Inflammatory macrophage treated with lipopolysaccharide for 4 hours (primary cell): ENCODE results near the gene RPTOR.

Experiments
- DNase-seq: peaks from one replicate; pipeline ENCODE4 v3.0.0-alpha.2; 2020

RPTOR gene

DNA sequence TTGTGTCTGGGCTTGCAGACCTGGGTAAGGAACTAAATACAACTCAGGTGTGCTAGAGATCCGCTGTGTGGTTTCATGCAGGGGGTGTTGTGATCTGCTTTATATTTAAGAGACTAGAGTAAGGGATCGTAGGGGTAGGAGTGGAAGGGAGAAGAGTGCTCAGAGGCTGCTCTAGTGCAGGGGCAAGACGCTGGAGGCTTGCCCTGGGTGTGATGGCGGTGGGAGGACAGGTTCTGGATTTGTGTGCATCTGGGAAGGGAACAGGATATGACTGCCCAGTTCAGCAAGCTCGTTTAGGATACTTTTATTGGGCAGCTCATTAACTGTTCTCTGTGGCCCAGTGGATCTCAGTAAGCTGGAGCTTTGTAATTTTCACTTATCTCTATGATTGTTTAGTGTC is 47.6 kb downstream of the RPTOR start:
- no peak for DNase-seq

DNA sequence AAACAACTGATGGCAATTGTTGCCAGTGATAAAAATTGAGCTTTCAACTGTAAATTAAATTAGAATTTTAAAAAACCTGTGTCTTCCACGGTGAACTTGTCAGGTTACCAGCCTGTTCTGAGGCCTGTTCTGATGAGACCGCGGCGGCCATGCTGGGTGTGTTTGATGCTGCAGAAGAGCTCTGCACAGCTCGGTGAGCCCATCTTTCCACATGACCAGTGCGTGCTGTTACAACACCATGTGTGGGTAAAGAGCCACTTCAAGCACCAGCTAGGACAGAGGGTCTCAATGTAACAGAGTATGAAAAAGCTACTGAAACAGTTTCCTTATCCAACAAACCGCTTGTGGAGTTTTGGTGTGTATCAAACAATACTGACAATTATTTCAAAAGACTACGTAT is 48.5 kb downstream of the RPTOR start:
- DNase-seq = no peak

DNA sequence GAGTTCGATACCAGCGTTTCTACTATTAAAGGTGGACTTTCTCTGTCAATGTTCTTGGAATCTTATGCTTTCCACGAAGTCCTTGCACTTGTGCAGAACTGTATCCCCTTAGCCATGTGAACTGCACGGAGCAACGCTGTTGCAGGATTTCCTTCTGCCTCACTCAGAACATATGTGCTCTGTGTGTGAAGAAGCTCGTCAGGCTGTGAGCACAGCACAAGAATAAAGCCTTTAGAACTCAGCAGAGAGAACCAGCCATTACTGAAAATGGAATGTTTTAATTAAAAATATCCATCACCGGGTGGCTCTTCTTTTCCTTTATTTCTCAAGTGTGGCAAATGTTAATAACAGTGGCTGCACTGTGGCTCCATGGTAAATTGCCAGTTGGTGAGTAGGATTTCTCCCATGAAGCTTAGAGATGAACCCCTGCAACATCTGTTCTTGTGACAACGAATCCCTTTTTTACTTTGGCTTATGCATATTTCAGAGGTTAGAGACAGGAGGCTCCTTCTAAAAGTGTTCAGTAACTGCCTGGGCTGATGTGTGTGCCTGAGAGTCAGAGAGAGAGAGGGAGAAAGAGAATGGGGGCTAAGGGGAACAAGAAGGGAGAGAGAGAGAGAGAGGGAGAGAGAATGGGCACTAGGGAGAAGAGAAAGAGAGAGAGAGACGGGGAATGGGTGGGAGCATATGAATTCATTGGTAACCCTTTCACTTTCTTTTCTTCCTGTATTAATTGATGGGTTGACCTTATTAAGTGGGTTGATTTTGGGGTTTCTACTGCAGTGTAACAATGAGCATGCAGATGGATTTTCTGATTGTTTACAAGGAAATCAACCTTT is 50.0 kb downstream of the RPTOR start:
- DNase-seq = no peak

DNA sequence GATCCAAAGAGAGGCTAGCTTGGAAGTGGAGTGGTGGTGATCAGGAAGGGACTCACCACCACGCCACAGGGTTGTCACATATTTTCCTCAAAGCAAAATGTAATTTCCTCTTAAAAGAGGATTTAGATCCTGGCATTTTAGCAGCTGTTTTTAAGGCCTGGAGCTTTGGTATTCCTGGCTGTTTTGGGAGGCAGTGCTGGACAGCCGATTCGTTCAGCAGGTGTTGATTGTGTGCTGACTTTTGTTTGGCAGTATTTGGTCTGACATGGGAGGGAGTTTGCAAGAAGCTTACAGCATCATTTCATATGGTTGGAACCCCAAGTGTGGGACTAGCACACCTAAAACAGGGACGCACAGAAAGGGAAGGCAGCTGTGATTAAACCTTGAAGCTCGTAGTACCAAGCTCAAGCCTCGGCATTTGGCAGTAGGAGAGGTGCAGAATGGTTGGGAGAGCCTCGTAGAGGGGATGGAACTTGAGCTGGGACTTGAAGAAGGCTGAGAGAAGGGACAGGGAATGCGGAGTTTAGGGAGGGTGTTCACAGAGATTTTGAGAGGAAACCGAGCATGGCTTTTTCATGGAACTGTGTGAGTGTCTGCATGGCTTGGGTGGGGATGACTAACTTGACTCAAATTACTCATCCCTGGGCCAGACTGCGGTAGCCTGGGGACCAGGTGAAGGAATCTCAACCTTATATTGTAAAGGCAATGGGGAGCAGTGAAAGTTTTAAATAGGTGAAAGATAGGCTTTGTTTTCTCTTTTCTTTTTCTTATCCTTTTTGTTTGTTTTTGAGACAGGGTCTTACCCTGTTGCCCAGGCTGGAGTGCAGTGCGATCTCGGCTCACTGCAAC is 52.3 kb downstream of the RPTOR start:
- no peak for DNase-seq

DNA sequence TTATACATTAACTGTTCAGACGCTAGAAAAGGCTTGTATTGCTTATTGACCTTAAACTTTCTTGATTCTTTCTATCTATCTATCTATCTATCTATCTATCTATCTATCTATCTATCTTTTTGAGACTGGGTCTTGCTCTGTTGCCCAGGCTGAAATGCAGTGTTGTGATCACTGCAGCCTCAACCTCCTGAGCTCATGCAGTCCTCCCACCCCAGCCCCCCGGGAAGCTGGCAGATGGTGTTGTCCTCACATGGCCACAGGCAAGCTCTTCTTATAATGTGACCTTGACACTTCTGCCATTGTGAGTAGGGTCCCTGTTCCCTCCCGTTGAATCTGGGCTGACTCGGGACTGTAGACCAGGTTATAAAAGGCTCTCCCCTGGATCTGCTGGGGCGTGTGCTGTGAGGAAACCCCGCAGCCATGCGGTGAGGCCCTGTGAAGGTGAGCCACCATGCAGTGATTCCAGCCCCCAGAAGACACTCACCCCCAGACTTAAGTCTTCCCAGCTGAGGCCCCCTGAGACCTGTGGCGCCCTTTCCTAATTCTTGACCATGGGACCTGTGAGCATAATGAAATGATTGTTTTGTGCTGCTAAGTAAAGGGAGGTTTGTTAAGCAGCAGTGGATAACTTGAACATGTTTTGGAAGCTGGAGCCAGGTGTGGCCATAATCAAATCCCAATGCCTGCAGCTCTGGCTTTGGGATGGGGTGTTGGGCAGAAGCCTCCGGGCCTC is 54.3 kb downstream of the RPTOR start:
- no peak for DNase-seq

DNA sequence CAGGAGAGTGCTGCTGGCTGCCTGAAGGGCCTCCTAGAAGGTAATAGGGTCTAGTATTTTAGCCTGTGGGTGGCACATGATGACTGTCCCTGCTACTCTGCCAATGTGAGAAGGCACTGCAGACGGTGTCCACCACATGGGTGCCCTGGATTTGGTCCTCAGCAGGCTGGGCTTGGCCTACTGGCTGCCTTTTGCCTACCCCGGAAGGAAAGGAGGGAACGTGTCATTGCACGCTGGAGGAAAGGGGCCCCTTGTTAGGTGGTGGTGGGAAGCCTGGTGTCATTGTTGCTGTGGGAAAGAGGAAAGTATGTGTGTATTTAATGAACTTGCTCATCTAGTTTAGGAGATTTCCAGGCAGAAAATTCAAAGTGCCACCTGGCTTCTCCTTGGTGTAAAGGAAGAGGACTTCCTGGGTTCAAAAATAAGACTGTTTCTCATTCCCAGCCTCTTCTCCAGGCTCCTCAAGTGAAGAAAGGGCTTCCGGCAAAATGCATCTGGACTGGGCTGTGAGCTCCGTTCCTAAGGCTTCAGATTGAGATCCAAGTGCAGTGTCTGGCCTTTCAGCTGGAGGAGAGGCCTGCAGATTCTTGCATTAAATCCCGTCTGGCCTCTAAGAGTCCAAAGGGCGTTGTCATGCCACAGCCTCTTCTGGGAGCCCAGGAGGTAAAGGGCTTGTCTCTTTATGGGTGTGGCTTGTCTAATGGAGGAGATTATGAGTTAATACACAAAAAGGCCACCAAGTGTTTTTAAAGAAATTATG is 55.1 kb downstream of the RPTOR start:
- DNase-seq = no peak

DNA sequence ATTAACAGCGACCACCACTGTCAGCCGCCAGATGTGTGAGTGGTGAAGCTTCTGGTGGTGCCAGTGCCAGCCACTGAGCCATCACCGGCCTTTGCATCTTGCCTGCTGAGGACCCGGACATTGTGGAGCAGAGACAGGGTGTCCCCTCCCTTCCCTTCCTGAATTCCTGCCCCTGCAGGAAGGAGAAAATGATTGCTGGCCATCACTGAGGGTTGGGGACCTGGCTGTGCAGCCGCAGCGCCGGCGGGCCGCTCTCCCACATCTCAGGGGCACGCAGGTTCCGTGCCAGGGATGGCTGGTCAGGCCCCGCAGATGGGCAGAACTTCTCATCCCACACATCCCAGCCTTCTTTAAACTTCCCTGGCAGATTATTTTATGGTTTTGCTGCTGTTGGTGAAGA is 56.5 kb downstream of the RPTOR start:
- no peak for DNase-seq

DNA sequence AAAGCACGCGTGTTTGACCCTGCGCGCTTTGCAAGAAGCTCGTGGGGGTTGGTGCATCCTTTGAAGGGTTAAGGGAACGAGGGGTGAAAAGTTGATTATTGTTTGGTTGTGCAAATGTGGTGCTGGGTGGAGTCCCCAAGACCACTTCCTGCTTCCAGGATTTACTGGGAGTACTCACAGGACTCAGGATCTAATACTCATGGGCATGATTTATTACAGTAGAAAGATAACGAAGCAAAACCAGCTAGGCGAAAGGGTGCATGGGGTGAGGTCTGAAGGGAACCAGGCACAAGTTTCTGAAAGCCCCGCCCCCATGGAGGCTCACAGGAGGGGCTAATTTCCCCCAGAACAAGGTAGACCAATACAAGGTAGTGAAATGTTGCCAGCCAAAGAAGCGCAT is 58.8 kb downstream of the RPTOR start:
- DNase-seq = no peak

DNA sequence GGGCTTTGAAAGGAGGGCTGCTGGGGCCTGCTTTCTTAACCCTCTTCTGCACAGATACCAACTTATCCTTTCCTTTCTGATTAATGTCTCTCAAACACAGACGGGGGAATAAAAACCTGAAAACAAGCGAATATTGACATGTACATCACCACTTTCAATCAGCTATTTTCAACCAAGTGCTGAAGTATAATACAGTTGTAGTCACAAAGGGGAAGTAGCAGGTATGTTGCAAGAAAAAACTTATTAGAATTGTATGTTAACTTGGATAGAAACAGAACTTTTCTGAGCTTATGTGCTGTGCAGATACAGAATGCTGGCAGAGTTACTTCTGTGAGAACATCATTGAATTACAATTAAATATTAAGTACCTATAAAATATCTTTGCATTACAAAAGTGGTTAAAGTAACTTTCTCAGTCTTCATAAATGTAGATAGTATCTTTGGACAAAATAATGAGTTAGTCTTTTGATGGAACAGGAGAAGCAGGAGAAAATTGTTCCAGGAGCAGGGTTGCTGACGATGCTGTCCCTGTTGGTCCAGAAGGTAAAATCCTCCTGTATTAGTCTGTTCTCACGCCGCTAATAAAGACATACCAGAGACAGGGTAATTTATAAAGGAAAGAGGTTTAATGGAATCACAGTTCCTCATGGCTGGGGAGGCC is 59.5 kb downstream of the RPTOR start:
- peak; percentile 65 for DNase-seq

DNA sequence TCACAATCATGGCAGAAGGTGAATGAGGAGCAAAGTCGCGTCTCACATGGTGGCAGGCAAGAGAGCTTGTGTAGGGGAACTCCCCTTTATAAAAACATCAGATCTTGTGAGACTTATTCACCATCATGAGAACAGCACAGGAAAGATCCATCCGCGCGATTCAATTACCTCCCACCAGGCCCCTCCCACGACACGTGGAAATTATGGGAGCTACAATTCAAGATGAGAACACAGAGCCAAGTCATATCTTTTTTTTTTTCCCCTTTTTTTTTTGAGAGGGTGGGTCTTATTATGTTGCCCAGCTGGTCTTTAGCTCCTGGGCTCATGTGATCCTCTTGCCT is 60.0 kb downstream of the RPTOR start:
- peak; percentile 64 for DNase-seq

DNA sequence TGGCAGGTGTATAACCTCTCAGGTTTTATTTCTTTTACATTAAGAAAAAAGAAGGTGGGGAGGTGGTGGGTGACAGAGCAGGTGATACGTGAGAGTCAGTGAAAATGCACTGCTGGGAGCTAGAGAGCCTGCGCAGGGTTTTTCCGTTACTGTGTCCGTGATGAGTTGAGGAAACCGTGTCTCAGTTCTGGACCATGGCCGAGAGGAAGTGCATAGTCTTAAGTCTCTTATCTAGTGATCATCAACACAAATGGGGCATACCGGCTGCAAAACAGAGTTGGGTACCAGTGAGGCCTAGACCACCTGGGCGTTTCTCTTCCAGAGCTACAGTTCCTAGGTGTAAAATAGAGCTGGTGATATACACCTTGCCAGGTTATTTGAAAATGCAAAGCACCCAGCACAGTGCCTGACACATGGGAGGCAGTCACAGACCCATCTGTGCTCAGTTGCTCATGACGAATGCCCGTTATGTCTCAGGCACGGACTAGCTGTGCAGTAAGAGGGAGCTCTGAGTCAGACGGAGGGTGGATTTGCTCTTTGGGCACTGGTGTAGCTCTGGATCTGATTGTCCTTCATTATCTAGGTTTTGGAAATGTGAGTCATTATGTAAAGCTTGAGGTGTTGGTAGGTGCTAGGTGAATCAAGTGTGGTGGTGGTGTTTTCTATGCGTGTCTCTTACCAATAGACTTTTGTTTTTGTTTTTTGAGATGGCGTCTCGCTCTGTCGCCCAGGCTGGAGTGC is 60.9 kb downstream of the RPTOR start:
- no peak for DNase-seq

DNA sequence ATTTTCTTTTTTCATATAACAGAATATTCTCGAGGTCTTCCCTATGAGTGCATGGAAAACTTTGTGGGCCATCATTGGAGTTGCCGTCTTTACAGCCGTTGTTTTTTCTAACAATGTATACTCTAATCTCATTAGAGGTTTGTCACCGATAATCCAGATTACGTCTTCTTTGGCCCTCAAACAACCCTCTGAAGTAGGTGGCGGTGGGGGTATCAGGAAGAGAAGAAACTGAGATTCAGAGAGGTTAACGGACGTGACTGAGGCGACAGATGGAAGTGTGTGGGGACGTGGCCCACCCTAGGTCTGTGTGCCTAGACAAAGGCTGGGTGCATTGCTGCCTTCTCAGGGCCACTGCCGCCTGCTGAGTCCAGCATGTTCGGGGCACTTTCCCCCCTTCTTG is 63.7 kb downstream of the RPTOR start:
- no peak for DNase-seq

DNA sequence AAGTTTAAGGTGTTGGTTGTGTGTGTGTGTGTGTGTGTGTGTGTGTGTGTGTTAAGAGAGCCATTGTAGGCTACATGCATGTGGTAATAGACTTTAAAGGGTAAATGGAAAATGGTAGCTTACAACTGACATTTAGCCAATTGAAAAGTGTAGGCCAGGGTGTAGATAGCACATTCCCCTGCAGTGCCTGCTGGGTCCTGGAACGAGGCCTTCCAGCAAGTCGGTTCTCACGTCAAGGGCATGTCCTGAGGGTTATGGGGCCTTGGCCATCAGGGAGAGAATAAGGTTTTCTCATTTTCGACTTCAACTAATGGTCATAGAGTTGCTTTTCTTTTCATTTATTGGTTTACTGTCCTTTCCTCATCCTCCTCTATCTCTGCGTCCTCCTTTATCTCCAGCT is 65.1 kb downstream of the RPTOR start:
- DNase-seq = no peak

DNA sequence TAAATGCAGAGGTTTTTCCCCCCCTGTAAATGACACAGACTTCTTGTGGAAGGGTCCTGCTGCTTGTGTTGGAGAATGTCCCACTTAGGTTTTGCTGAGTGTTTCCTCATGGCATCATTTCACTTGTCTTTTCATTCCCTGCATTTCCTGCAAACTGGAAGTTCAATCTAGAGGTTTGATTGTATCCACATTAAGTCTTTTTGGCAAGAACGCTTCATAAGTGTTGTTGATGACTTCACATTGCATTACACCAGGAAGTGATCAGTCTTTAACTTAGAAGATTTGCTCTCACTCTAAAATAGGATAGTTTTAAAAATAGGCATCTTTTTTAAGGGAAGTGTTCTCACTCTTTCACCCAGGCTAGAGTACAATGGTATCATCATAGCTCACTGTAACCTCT is 67.2 kb downstream of the RPTOR start:
- no peak for DNase-seq

DNA sequence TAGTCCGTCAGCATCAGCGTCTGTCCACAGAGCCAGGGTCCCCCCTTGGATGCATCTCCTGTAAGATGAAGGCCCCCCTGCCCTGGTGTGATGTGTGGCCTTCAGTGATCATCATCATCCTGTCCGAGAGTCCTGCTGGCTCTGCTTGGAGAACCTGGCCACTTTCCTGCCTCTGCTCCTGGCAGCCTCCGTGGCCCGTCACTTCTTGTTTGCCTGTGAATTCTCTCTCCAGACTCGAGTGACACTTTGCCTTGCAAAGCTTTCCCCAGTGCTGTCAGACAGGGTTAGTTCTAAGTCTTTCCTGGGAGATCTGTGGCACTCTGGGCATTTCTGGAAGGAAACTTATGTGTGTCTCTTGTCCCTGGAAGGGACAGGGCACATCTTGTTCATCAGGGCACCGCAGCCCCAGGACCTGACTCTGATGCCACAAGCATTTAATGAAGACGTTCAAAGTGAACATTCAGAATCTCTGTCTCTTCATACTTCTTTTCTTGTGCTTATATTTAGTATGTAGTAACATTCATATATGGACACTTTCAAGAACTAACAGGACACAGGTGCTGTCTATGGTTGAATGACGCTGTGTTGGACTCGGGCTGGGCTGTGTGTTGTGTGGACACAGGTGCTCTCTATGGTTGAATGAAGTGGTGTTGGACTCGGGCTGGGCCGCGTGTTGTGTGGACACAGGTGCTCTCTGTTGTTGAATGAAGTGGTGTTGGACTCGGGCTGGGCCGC is 68.5 kb downstream of the RPTOR start:
- no peak for DNase-seq

DNA sequence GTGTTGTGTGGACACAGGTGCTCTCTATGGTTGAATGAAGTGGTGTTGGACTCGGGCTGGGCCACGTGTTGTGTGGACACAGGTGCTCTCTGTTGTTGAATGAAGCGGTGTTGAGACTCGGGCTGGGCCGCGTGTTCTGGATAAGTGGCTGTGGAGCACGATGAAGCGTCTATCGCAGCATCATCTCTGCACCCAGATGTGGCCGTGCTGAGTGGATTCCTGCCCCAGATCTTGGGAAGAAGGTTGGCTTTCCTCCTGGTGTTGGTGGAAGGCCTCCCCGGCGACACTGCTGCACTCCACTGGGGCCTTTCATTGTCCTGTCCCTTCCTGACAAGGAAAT is 69.1 kb downstream of the RPTOR start:
- no peak for DNase-seq

DNA sequence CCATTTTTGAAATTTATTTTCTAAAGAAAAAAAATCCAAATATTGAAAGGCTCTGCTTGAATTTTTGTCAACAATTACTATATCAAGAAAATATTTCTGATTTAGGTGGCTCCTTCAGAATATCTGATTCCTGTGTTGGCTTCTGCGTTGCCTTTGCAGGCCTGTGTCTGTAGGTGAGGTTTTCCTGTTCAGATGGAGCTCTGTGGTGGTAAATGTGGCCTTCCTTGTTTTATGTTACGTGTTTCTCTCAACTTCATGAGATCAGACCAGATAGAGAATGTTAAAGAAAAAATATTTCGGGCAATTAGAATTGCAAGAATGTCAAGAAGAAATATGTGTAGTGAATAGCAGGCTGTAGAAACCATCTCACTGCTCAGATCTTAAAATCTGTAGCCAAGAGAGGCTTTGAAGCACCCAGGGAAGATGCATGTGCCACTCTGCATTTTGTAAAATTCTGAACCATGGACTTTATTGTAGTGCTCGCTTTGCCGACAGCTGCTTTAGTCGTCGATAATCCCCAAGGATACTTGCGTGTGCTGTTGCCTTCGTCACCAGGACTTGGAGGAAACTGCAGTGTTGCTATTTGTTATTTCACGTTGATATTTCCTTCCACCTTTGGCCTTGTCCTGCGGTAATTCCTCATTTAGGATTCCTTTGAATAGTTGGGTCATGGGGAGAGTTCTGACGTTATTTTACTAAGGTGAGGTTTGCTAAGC is 69.9 kb downstream of the RPTOR start:
- DNase-seq = no peak

DNA sequence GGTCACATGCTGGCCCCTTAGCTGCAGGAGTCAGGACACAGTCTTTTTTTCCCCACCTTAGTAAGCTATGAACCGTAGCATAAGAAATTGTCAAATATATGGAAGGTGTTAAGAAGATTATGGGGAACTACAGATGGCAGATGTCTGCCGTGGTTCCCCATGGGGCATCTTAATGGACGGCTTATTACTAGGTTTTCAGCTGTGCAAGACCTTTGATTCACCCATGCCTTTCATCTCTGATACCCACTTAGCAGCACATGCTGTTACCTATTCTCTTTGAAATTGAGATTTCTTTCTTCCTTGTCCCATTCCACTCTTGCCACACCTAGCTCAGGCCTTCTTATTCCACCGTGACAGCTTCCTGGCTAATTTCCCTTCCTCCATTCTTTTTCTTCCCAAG is 70.7 kb downstream of the RPTOR start:
- DNase-seq = no peak

DNA sequence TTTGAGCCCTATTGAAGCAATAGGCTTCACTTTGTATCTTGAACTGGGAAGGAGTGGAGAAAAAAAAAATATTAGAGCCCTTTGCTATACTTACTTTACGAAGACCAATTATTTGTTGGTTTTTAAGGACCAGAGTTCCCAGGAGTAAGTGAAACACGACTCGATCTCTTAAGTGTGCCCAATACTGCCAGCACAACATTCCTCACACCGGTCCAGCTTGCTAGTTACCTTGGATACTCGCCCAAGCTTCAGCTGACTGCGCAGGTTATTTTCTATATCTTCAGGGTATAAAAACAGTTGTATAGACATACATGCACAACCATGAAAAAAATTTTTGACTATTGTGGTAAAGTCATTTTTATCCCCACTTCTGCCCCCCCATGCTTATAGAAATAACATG is 72.1 kb downstream of the RPTOR start:
- DNase-seq = no peak

DNA sequence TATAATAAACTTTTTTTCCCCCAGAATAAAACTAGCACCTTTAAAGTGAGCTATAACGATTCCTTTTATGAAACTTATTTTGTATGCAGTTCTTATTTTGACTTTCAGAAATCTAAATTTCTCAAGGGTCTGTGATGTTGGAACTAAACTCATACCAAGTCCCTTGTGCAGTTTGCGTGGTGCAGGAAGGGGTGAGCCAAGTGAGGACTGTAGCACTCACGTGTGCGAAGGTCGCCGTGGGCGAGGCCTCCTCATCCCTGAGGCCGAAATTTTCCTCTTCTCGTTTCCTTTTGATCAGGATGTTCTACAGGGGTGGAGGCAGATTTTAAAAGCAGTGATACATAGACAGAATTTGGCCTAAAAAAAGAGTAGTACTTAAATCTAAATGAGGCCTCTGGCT is 73.7 kb downstream of the RPTOR start:
- no peak for DNase-seq
